RWPE2 (cell line): Measurements from ENCODE around the gene PXMP4.
A peak's percentile ranks its signal among the peaks of the same experiment; 100 is the strongest.

ENCODE experiments used
- ATAC-seq: fragments of 200-7000 bp; cut with Tn5 transposase; 3 replicates; pipeline ENCODE4 v1.9.1; 2021; ENCODE audit warnings: low read depth
- DNase-seq: peaks from one replicate; pipeline ENCODE4 v3.0.0-alpha.2; 2020; ENCODE audit warnings: low spot score
- H3K27ac ChIP-seq: fragments of 450-650 bp; 2 replicates; pipeline ENCODE4 v1.5.1; 2017; ENCODE audit warnings: mild to moderate bottlenecking; ENCODE audit not compliant: poor library complexity, severe bottlenecking
- H3K27me3 ChIP-seq: fragments of 250-450 bp; sonication (Bioruptor Pico); 2 replicates; pipeline ENCODE4 v1.5.1; 2021; ENCODE audit warnings: mild to moderate bottlenecking, moderate library complexity; ENCODE audit not compliant: insufficient read depth, poor library complexity, severe bottlenecking
- H3K36me3 ChIP-seq: fragments of 250-450 bp; sonication (Bioruptor Pico); 2 replicates; pipeline ENCODE4 v1.5.1; 2020; ENCODE audit warnings: low read depth, mild to moderate bottlenecking, moderate library complexity
- H3K4me1 ChIP-seq: fragments of 250-450 bp; sonication (Bioruptor Pico); 2 replicates; pipeline ENCODE4 v1.5.1; 2021; ENCODE audit warnings: mild to moderate bottlenecking, moderate library complexity; ENCODE audit not compliant: insufficient read depth, poor library complexity, severe bottlenecking
- H3K4me3 ChIP-seq: fragments of 250-450 bp; sonication (Bioruptor Pico); 2 replicates; pipeline ENCODE4 v1.5.1; 2021; ENCODE audit warnings: mild to moderate bottlenecking, moderate library complexity; ENCODE audit not compliant: severe bottlenecking
- H3K9me3 ChIP-seq: fragments of 250-450 bp; sonication (Bioruptor Pico); 2 replicates; pipeline ENCODE4 v1.5.1; 2021; ENCODE audit warnings: mild to moderate bottlenecking, moderate library complexity; ENCODE audit not compliant: severe bottlenecking
- TF ChIP-seq, protein P1 (sequence below): fragments of 450-650 bp; IDR thresholded peaks from one replicate; pipeline ENCODE4 v1.5.1; 2017; ENCODE audit warnings: mild to moderate bottlenecking, moderate library complexity; ENCODE audit not compliant: poor library complexity, severe bottlenecking

Gene PXMP4

DNA sequence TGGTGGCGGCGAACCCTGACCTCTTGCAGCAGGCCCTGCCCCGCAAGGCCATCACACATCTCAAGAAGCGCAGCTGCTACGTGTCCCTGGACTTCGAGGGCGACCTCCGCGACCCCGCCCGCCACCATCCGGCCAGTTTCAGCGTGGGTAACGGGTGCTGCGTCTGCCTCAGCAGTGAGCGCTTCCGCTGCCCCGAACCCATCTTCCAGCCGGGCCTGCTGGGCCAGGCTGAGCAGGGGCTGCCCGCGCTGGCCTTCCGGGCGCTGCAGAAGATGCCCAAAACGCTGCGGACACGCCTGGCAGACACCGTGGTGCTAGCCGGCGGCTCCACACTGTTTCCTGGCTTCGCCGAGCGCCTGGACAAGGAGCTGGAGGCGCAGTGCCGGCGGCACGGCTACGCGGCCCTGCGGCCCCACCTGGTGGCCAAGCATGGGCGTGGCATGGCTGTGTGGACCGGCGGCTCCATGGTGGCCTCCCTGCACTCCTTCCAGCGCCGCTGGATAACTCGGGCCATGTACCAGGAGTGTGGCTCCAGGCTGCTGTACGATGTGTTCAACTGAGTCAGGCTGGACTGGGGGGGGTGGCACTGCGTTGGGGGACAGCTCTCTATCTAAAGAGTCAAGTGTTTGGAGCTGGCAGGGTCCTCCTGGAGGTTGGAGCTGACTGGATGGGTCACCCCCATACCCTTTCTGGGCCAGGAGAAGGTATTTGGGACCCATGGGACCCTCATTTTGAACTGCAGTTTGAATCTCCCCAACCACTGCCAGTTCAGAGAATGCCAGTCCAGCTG is 52.2 kb downstream of the PXMP4 start:
- H3K9me3 ChIP-seq, result no peaks in the 10 kb centered on the region
- H3K36me3 ChIP-seq, result peaks cover 9% of the 10 kb centered on the region
- peak overlapping the region; percentile 44 for H3K27ac ChIP-seq
- TF ChIP-seq, protein P1, sequence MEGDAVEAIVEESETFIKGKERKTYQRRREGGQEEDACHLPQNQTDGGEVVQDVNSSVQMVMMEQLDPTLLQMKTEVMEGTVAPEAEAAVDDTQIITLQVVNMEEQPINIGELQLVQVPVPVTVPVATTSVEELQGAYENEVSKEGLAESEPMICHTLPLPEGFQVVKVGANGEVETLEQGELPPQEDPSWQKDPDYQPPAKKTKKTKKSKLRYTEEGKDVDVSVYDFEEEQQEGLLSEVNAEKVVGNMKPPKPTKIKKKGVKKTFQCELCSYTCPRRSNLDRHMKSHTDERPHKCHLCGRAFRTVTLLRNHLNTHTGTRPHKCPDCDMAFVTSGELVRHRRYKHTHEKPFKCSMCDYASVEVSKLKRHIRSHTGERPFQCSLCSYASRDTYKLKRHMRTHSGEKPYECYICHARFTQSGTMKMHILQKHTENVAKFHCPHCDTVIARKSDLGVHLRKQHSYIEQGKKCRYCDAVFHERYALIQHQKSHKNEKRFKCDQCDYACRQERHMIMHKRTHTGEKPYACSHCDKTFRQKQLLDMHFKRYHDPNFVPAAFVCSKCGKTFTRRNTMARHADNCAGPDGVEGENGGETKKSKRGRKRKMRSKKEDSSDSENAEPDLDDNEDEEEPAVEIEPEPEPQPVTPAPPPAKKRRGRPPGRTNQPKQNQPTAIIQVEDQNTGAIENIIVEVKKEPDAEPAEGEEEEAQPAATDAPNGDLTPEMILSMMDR, result peak; percentile 100
- H3K27me3 ChIP-seq, result no peaks in the 10 kb centered on the region
- ATAC-seq (peak; percentile 53), DNase-seq (peak; percentile 95)
- peaks cover 3% of the 10 kb centered on the region for H3K4me1 ChIP-seq
- H3K4me3 ChIP-seq, result peak overlapping the region; percentile 39

DNA sequence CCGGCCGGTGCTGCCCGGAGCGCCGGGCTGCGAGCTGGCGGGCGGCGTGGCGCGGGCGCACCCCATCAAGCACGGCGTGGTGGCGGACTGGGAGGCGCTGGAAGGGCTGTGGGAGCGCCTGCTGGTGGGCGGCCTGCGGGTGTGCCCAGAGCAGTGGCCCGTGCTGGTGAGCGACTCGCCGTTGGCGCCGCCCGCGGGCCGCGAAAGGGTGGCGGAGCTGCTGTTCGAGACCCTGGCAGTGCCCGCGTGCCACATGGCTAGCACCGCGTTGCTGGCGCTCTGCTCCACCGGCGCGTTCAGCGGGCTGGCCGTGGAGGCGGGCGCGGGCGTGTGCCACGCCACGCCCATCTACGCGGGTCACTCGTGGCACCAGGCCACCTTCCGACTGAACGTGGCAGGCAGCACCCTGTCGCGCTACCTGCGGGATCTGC is 52.9 kb downstream of the PXMP4 start:
- H3K27me3 ChIP-seq, result no peaks in the 10 kb centered on the region
- H3K9me3 ChIP-seq, result no peaks in the 10 kb centered on the region
- H3K36me3 ChIP-seq, result peaks cover 9% of the 10 kb centered on the region
- peak overlapping the region; percentile 39 for H3K4me3 ChIP-seq
- TF ChIP-seq, protein P1, result no peak
- ATAC-seq (no peak), DNase-seq (no peak)
- peak overlapping the region; percentile 44 for H3K27ac ChIP-seq
- H3K4me1 ChIP-seq, result peaks cover 3% of the 10 kb centered on the region

DNA sequence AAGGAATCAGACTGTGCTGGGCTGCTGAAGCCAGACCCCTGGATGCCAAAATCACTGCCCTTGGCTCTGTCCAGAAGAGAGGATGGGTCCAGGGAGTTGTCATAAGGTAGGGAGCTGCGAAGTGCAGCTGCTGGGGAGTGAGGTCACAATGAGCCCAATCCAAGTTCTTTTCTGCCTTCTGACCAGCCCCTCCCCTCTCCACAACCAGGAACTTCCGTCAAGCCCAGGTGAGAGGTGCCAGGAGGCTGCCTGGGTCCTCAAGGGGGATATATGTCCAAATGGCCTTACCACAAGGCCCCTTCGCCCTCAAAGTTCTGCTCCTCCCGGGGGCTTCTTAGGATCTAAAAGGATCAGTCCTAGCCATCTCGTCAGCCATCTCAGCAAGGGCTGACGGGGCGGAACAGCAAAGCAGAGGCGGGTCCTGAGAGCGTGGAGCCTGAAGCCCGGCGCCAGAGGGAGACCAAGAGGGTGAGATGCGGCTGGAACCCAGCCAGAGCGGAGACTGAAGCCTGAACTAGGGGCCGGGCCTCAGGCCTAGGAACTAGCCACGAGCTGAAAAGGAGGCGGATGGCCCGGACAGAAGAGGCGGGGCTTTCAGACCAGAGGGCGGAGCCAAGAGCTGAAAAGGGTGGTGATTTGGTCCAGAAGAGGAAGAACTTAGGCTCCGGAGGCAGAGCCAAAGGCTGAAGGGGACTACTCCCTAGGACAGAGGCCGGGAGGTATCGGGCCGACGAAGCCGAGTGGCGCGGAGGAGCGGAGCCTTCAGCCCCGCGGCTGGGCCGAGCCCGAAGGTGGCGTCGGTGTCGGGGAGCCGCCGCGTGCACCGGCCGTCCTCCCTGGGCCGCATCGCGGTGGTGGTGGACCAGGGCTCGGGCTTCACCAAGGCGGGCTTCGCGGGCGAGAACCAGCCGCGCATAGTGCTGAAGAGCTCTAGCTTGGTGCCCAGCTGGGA is 53.5 kb downstream of the PXMP4 start, which contains the start of gene ACTL10:
Gene ACTL10, plus strand, starts transcription at position 651 of the 952 bp plus-strand sequence. CDS start 555 bp downstream, outside the sequence.
- Histone ChIP-seq H3K4me3 (peak within 1 kb of the TSS; percentile 39), H3K27ac (peak within 1 kb of the TSS; percentile 44), H3K9me3 (no peaks in the 10 kb centered on the region), H3K36me3 (peaks cover 9% of the 10 kb centered on the region), H3K4me1 (peaks cover 3% of the 10 kb centered on the region), H3K27me3 (no peaks in the 10 kb centered on the region)
- ATAC-seq (peak; percentile 68), DNase-seq (peak; percentile 100)
- TF ChIP-seq, protein P1, result no peak

DNA sequence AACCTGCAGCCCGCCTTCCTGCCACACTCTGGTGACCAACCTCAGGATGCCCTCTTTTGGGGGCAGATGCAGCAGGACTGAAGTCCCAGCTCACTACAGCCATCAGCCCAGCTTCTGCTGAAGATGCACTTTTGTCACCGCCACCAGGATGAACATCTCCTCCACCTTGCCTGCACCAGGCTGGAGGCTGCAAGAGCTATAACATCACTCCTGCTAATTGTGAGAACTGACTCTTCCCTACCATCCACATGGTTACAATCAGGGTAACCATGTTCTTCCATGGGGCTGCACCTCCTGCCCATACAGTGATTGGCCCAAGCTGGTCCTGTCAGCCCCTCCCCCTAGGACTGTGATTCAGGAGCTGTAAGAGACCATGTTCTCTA is 55.4 kb downstream of the PXMP4 start:
- peaks cover 9% of the 10 kb centered on the region for H3K36me3 ChIP-seq
- ATAC-seq (no peak), DNase-seq (peak; percentile 82)
- TF ChIP-seq, protein P1, result no peak
- no peak overlapping the region for H3K27ac ChIP-seq
- H3K4me1 ChIP-seq, result peaks cover 3% of the 10 kb centered on the region
- no peaks in the 10 kb centered on the region for H3K9me3 ChIP-seq
- H3K4me3 ChIP-seq, result no peak overlapping the region
- H3K27me3 ChIP-seq, result no peaks in the 10 kb centered on the region
